GM23248 (cell line): Measurements from ENCODE around the gene SLC13A4. TPM values are rescaled to one million over a fixed set of nuclear protein-coding genes. Genes with fewer than 3 reads are reported as not detected.

Source experiments
- DNase-seq: peaks from one replicate; pipeline ENCODE4 v3.0.0-alpha.2; 2015
- H2AFZ ChIP-seq: fragments of 200-600 bp; sonication (generic); 2 replicates; pipeline ENCODE4 v1.6.1; 2016; ENCODE audit warnings: antibody characterized with exemption
- H3F3A ChIP-seq: fragments of 200-600 bp; sonication (generic); 2 replicates; pipeline ENCODE4 v1.6.1; 2016; ENCODE audit warnings: mild to moderate bottlenecking, antibody characterized with exemption, mixed run types; ENCODE audit not compliant: insufficient read depth
- H3K27ac ChIP-seq: fragments of 200-600 bp; sonication (generic); 2 replicates; pipeline ENCODE4 v1.5.1; 2016; ENCODE audit warnings: mild to moderate bottlenecking
- H3K27me3 ChIP-seq: fragments of 200-600 bp; sonication (generic); replicated peaks from 2 replicates; pipeline ENCODE4 v1.6.1; 2016; ENCODE audit warnings: mild to moderate bottlenecking; ENCODE audit not compliant: insufficient read depth
- H3K36me3 ChIP-seq: fragments of 200-600 bp; sonication (generic); 2 replicates; pipeline ENCODE4 v1.6.1; 2016; ENCODE audit warnings: low read depth, mild to moderate bottlenecking
- H3K4me1 ChIP-seq: fragments of 200-600 bp; sonication (generic); 2 replicates; pipeline ENCODE4 v1.6.1; 2016; ENCODE audit warnings: mild to moderate bottlenecking; ENCODE audit not compliant: insufficient read depth
- H3K4me2 ChIP-seq: fragments of 200-600 bp; sonication (generic); one replicate; pipeline ENCODE4 v1.6.1; 2016; ENCODE audit warnings: mild to moderate bottlenecking; ENCODE audit not compliant: unreplicated experiment
- H3K4me3 ChIP-seq: fragments of 200-600 bp; sonication (generic); 2 replicates; pipeline ENCODE4 v1.5.1; 2016; ENCODE audit warnings: mild to moderate bottlenecking
- H3K79me2 ChIP-seq: fragments of 200-600 bp; sonication (generic); 2 replicates; pipeline ENCODE4 v1.6.1; 2016; ENCODE audit warnings: mild to moderate bottlenecking; ENCODE audit not compliant: insufficient read depth
- H3K9ac ChIP-seq: fragments of 200-600 bp; sonication (generic); 2 replicates; pipeline ENCODE4 v1.6.1; 2016; ENCODE audit warnings: mild to moderate bottlenecking
- H3K9me2 ChIP-seq: fragments of 200-600 bp; sonication (generic); 2 replicates; pipeline ENCODE4 v1.6.1; 2016; ENCODE audit warnings: mixed run types, mild to moderate bottlenecking, moderate library complexity; ENCODE audit not compliant: insufficient read depth
- H3K9me3 ChIP-seq: fragments of 200-600 bp; sonication (generic); one replicate; pipeline ENCODE4 v1.6.1; 2017; ENCODE audit warnings: low read depth
- H4K20me1 ChIP-seq: fragments of 200-600 bp; sonication (generic); 2 replicates; pipeline ENCODE4 v1.6.0; 2016; ENCODE audit not compliant: insufficient read depth
- EZH2 ChIP-seq: fragments of 200-600 bp; sonication (generic); IDR thresholded peaks from 2 replicates; pipeline ENCODE4 v1.6.1; 2018; ENCODE audit warnings: antibody characterized with exemption, mild to moderate bottlenecking; ENCODE audit not compliant: insufficient read depth, poor library complexity, severe bottlenecking
- EZH2phosphoT487 ChIP-seq: fragments of 200-600 bp; sonication (generic); IDR thresholded peaks from 2 replicates; pipeline ENCODE4 v1.6.1; 2018; ENCODE audit warnings: antibody characterized with exemption, moderate library complexity, mild to moderate bottlenecking, low read depth; ENCODE audit not compliant: insufficient read depth
- WGBS, 2 experiments: methylation state at CpG; one replicate each; pipeline ENCODE4 v1.1.6; 2015 to 2017; ENCODE audit warnings: low lambda C conversion rate in 2 of 2, low coverage in 1 of 2; ENCODE audit errors: missing lambda C conversion rate in 2 of 2; 5-methylcytosine and 5-hydroxymethylcytosine counted together
- in situ Hi-C: fragments of 300-500 bp; cut with MboI; formaldehyde crosslinking; loops from 2 replicates; pipeline ENCODE4 v1.15.0; 2020
- polyA plus RNA-seq: library from polyadenylated mRNA; unstranded; fragments of >200 nt; fragmentation: Nextera tagmentation; extraction: Ambion mirVana; gene quantifications from 2 replicates; pipeline ENCODE4 v1.2.1, GENCODE V29; 2016
- total RNA-seq: library from RNA; depleted of rRNA; stranded (reverse); fragments of >200 nt; shearing (Covaris generic); gene quantifications from 2 replicates; pipeline ENCODE4 v1.2.3, GENCODE V29; 2014

SLC13A4 gene
- total and polyA plus RNA-seq, 2 experiments from 2014 or later, result 0.11 to 1.9 TPM

GRCh38 chr7:135714534-135715009, 13.4 kb downstream of the SLC13A4 start:
- WGBS, 2 experiments, result 48 to 54% methylated on average over 18 to 20 of the region's 20 CpGs
- TF ChIP-seq EZH2phosphoT487, result no peak
- TF ChIP-seq EZH2, result no peak
- H3K9ac ChIP-seq, result peak overlapping the region; percentile 61
- H3K27ac ChIP-seq, result peak overlapping the region; percentile 81
- peak overlapping the region; percentile 24 for H3K4me2 ChIP-seq
- no peaks in the 10 kb centered on the region for H4K20me1 ChIP-seq
- no peak overlapping the region for H3K4me3 ChIP-seq
- H3K9me3 ChIP-seq, result no peaks in the 10 kb centered on the region
- H3K9me2 ChIP-seq, result no peaks in the 10 kb centered on the region
- H3K27me3 ChIP-seq, result no peaks in the 10 kb centered on the region
- H3F3A ChIP-seq, result peaks cover 30% of the 10 kb centered on the region
- peaks cover 32% of the 10 kb centered on the region for H3K4me1 ChIP-seq
- in situ Hi-C loops, result no loop called here
- no peak overlapping the region for H2AFZ ChIP-seq
- H3K79me2 ChIP-seq, result no peaks in the 10 kb centered on the region
- no peaks in the 10 kb centered on the region for H3K36me3 ChIP-seq
- peak; percentile 90 for DNase-seq

- 39 to 47% methylated on average over 4 of the region's 4 CpGs for WGBS, 2 experiments
- Histone ChIP-seq H2AFZ (no peak overlapping the region), H3K79me2 (no peaks in the 10 kb centered on the region), H3K27ac (peak overlapping the region; percentile 81), H3K27me3 (no peaks in the 10 kb centered on the region), H3F3A (peaks cover 30% of the 10 kb centered on the region), H3K9ac (peak overlapping the region; percentile 61), H3K9me2 (no peaks in the 10 kb centered on the region), H4K20me1 (no peaks in the 10 kb centered on the region), H3K9me3 (no peaks in the 10 kb centered on the region), H3K36me3 (no peaks in the 10 kb centered on the region), H3K4me3 (no peak overlapping the region), H3K4me1 (peaks cover 32% of the 10 kb centered on the region), H3K4me2 (peak overlapping the region; percentile 24)
- DNase-seq, result peak; percentile 73
- in situ Hi-C loops, result no loop called here
- TF ChIP-seq EZH2phosphoT487 (no peak), EZH2 (no peak)
These were observed 14.0 kb downstream of the SLC13A4 start for GRCh38 chr7:135713836-135714470.

GRCh38 chr7:135712796-135713195, 15.2 kb downstream of the SLC13A4 start:
- 90 to 93% methylated on average over 7 of the region's 7 CpGs for WGBS, 2 experiments
- DNase-seq, result no peak
- Histone ChIP-seq H2AFZ (no peak overlapping the region), H4K20me1 (no peaks in the 10 kb centered on the region), H3K27me3 (no peaks in the 10 kb centered on the region), H3K27ac (no peak overlapping the region), H3K4me1 (peaks cover 32% of the 10 kb centered on the region), H3K4me3 (no peak overlapping the region), H3K79me2 (no peaks in the 10 kb centered on the region), H3F3A (peaks cover 30% of the 10 kb centered on the region), H3K4me2 (no peak overlapping the region), H3K36me3 (no peaks in the 10 kb centered on the region), H3K9me2 (no peaks in the 10 kb centered on the region), H3K9ac (no peak overlapping the region), H3K9me3 (no peaks in the 10 kb centered on the region)
- TF ChIP-seq EZH2, result no peak
- no peak for TF ChIP-seq EZH2phosphoT487
- in situ Hi-C loops, result no loop called here

GRCh38 chr7:135712182-135712782, 15.7 kb downstream of the SLC13A4 start:
- in situ Hi-C loops, result no loop called here
- DNase-seq, result no peak

More at GRCh38 chr7:135712182-135712782, 15.7 kb downstream of the SLC13A4 start:
- H3K36me3 ChIP-seq, result no peaks in the 10 kb centered on the region
- peaks cover 31% of the 10 kb centered on the region for H3K4me1 ChIP-seq
- no peak overlapping the region for H3K4me3 ChIP-seq
- no peak overlapping the region for H3K4me2 ChIP-seq
- H3K9me3 ChIP-seq, result no peaks in the 10 kb centered on the region
- H3F3A ChIP-seq, result peaks cover 25% of the 10 kb centered on the region
- TF ChIP-seq EZH2, result no peak
- TF ChIP-seq EZH2phosphoT487, result no peak
- no peaks in the 10 kb centered on the region for H3K9me2 ChIP-seq
- H3K79me2 ChIP-seq, result no peaks in the 10 kb centered on the region
- H4K20me1 ChIP-seq, result no peaks in the 10 kb centered on the region
- H3K9ac ChIP-seq, result no peak overlapping the region
- H2AFZ ChIP-seq, result no peak overlapping the region
- H3K27ac ChIP-seq, result no peak overlapping the region
- 42 to 52% methylated on average over 4 of the region's 4 CpGs for WGBS, 2 experiments
- no peaks in the 10 kb centered on the region for H3K27me3 ChIP-seq
